ENCODE results near the gene C1RL.

- TF ChIP-seq CTCF (IDR thresholded peaks at IDR 0.05) = peak; percentile 92 to 99 (median 97)
- TF ChIP-seq POLR2A (IDR thresholded peaks at IDR 0.05) = peak in 1 of 2 donors; percentile 8
These were observed at the start of gene C1RL for GRCh38 chr12:7108796-7109571.

Measured in heart left ventricle (tissue), 13 donors.